Limb (tissue), 2 donors: Measurements from ENCODE around the gene BCL3.
A peak's percentile ranks its signal among the peaks of the same experiment; 100 is the strongest.

Experiments used
- DNase-seq, 2 donors: peaks; one replicate each; pipeline ENCODE4 v3.0.0-alpha.2; 2016; ENCODE audit errors: extremely low spot score in 2 of 2

Gene BCL3

DNA sequence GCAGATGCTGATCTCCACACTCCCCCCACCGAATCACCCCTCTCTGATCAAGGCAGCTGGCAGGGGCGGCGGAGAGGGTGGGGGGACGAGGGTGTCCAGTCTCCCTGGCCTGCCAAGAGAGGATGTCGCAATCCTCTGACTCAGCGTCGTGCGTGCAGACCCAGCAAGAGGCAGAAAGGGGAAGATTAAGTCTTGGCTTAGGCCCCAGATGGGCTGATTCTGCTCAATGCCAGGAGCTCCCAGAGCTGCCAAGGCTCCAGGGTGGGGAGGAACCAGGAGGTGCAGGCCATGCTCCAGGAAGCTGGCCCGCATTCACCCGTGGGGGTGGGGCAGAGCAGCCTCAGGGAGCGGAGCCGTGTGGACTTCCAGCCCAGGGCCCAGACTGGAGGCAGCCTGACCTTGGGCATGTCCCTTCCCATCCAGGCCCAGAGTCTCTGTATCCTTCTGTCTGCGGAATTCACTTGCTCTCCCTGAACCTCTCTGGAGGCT is 6.6 kb upstream of the BCL3 start:
- DNase-seq = peak; percentile 78 to 85

DNA sequence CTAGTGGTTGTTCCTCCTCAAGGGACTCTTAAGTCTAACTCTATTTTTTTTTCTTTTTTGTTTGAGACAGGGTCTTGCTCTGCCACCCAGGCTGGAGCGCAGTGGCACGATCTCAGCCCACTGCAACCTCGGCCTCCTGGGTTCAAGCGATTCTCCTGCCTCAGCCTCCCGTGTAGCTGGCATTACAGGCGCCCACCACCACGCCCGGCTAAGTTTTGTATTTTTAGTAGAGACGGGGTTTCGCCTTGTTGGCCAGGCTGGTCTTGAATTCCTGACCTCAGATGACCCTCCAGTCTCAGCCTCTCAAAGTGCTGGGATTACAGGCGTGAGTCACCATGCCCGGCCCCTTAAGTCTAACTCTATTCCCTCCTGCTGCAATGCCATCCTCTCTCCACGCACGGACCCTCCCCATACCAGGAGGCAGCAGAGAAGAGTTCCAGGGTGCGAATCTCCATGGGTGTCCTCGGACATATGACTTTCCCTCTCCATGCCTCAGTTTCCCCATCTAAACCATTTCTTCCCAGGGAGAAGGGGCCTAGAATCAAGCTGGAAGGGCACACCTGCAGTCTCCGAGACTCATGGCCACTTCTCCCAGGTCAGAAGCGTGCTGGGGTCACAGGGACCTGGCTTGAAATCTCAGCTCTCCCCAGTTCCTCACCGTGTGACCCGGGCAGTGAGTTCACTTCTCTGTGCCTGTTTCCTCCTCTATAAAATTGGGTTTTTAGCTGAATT is 6.0 kb upstream of the BCL3 start:
- DNase-seq = no peak

DNA sequence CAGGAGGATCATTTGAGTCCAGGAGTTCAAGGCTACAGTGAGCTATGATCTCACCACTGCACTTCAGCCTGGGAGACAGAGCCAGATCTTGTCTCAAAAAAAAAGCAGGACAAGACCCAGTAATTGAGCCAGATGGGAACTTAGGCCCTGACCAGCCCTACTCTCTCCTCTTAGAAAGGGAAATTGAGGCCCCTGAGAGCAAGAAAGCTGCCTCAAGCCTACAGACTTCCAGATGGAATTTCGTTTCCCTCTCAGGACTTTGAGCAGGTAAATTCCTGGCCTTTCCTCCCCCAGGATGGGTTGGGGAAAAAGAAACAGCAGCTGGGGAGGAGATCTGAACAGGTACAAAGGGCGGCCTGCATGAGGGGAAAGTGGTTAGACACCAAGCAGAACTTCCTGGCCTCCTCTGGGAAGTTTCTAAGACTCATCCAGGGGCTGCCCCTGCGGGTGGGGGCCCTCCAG is 3.6 kb upstream of the BCL3 start:
- no peak for DNase-seq

DNA sequence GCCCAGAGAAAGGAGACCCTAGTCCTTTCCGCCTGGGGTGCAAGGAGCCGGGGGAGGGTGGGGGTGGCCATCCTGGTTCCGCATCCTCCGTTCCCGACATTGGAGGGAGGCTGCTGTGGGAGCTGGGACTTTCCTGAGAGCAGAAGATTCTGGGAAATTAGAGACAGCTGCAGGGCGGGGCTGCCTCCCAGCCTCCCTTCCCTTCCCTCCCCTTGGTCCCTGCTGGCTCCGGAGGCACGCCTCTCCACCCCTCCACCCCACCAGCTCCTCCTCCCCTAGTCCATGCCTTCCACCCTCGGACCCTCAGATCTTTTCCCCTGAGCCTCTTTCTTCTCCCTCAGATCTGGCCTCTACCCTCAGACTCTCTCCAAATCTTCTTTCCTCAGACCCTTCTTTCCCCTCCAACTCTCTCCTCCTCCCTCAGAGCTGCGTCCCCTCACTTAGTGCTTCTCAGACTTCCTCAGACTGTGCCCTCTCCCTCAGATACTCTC is 3.1 kb upstream of the BCL3 start:
- peak; percentile 68 to 72 for DNase-seq

GRCh38 chr19:44745887-44746600 is 2.5 kb upstream of the BCL3 start:
- DNase-seq = no peak

DNA sequence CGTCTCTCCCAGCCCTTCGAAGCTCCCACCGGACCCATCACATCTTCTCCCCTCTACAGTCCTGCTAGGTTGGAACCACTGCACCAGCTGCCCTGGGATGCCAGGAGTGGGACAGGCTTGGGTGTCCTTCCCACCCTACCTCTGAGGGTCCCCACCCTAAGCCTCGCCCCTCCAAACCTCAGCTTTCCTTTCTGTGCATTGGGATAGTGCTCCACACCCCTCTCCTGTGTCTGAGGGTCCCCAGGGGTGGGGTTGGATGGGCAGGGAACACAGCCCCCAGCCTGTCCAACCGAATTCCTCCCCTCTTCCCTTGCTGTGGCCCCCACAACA is 1.9 kb upstream of the BCL3 start:
- no peak for DNase-seq

GRCh38 chr19:44746946-44747738 is 1.4 kb upstream of the BCL3 start:
- peak; percentile 79 to 84 for DNase-seq

DNA sequence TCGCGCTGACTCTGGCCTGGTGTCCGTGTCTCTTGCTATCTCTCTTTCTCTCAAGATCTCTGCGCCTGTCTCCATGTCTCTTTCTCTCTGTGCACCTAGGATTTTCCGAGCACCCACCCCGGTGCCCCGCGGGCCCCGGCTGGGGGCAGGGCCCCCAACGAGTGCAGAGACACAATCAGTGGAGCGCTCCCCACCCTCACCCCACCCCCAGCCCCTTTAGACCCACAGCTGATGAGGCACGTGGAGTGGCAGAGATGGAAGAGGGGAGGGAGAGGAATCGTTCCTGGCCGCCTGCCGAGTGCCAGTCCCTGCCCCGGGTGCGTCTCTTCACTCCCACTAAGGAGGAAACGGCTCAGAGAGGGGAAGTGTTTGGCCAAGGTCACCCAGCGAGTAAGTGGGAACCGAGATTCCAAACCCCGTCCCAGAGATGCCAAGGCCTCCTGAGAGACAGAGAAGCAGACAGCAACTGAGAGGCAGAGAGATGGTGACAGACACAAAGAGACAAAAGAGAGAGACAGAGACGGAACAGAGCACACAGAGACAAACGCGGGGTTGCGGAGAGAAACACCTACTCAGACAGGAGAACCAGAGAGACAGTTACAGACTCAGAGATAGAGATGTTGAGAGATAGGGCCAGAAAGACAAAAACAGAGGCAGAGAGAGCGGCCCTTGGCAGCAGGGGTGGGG is 626 bp upstream of the BCL3 start:
- peak in 1 of 2 donors; percentile 62 for DNase-seq

GRCh38 chr19:44749292-44749691 is 784 bp downstream of the BCL3 start:
- DNase-seq = no peak

DNA sequence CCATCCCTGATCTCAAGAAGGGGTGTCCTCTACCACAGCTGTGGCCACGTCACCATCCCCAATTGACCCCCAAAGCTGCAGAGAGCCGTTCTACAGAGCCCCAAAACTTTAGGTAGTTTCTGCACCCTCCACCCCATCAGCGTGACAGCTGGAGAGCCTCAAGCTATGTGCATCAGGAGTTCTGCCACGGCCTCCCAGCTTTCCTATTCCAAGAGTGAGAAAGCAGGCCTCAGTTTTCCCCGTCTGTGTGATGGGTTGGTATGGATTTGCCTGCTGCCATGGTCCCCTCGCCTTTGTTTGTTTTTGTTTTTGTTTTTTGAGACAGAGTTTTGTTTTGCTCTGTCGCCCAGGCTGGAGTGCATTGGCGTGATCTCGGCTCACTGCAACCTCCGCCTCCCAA is 1.5 kb downstream of the BCL3 start:
- DNase-seq = no peak

DNA sequence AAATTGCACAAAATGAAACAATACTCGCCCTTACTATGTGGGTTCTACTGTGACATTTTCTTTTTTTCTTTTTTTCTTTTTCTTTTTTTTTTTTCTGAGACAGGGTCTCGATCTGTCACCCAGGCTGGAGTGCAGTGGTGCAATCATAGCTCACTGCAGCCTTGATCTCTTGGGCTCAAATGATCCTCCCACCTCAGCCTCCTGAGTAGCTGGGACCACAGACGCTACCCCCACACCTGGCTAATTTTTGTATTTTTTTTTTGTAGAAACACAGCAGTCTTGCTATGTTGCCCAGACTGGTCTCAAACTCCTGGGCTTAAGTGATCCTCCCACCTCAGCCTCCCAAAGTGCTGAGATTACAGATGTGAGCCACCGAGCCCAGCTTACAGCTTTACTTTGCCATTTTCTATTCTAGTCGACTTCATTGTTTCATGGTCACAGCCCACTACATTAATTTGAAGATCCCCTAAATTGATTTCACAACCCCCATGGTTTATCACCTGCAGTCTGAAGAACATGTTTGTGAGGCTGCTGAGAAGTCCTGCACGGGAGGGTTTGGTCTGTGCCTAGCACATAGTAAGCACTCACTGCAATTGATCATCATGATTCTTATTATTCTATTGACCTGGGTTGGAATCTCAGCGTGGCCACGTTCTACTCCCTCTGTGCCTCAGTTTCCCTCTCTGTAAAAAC is 3.8 kb downstream of the BCL3 start:
- no peak for DNase-seq

DNA sequence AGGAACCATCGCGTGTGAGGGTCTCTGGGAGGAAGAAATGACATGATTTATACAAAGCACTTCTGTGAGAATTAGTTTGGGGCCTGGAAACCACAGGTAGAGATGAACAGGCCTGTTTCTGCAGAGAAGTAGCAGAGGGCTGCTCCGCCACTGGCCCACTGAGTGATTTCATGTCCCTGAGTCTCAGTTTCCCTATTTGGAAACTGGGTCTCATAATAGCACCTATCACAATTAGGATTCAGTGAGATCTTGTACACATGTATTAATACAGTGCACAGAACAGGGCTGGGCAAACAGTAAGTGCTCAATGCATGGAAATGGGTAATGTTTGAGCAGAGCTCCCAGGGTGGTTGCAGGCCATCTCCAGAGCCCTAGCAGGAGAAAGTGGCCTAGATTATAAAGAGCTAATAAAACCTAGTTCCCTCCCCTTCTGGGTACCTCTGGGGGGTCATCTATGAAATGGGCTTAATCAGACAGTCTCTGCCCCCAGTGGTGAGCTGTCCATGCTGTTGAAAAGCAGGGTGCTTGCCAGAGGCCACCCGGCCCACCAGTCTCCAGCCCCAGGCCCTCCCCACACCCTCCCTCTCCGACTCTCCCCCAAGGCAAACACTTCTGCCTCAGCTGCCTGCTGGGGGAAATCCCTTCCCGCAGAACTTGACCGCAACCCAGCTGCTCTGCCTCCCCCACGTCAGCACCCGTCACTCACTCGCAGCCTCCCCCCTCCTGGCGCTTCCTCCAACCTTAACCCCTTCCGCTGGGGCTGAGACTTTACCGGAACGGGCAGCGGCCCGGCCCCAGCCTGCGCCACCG is 4.5 kb downstream of the BCL3 start:
- DNase-seq = peak; percentile 77 to 85

GRCh38 chr19:44753626-44753931 is 5.1 kb downstream of the BCL3 start:
- DNase-seq = no peak

- DNase-seq = peak in 1 of 2 donors; percentile 77
Measured at GRCh38 chr19:44753932-44754749, 5.6 kb downstream of the BCL3 start.

DNA sequence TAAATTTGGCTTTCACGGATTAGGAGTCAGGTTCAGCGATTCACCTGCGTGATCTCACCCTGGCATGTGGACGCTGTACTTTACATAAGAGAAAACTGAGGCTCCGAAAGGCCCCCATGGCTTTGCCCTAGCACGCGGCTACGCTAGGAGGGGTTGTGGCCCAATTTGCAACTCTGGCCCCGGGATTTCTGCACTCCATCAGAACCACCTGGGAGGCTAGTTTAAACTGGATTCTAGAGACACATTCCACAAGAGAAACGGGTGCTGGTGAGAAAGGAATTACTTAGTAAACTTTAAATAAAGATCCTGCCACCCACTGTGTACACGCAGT is 6.2 kb downstream of the BCL3 start:
- DNase-seq = no peak

DNA sequence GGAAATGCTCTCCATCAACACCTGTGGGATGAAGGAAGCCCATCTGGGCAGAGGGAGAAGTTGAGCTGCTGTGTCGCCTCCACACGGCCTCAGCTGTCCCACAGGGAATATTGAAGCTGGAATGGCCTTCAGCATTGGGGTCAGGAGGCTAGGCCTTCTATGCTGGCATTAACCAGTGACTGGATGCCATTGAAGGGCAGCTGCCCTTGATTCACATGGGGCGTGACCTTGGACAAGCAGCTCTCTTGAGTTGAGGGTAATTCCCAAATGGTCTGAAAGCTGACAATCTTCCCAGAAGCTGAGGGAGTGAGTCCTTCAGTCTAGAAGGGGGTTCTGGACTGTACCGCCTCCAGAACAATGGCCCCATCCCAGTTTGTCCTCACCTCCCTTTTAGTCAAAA is 6.7 kb downstream of the BCL3 start:
- DNase-seq = no peak

GRCh38 chr19:44756089-44756562 is 7.6 kb downstream of the BCL3 start:
- no peak for DNase-seq

DNA sequence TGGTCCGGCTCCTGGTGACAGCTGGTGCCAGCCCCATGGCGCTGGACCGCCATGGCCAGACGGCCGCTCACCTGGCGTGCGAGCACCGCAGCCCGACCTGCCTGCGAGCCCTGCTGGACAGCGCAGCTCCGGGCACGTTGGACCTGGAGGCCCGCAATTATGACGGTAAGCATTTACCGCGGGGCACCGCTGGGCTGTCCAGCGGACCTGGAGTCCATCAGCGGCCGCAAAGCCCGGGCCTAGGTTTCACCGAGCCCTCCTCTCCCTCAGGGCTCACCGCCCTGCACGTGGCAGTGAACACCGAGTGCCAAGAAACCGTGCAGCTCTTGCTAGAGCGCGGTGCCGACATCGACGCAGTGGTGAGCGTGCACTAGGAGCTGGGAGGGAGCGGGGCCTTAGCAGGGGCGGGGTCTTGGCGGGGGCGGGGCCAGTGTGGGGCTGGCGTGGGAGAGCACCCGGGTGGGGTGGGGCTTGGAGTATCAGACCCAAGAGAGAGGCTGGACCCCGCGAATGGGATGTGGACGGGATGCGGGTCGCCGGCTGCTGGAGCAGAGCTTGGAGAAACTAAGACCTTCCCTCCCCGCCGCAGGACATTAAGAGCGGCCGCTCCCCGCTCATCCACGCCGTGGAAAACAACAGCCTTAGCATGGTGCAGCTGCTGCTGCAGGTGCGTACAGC is 8.7 kb downstream of the BCL3 start:
- DNase-seq = peak; percentile 47 to 77
